ENCODE results near the gene UNC13A.

Gene UNC13A

GRCh38 chr19:17687857-17688784 lies at the start of gene UNC13A:
UNC13A (minus strand) TSS chr19:17688354; CDS start chr19:17688199, 155 bp downstream.
- peak; percentile 9 for DNase-seq (ENCODE audit: low read depth)

GRCh38 chr19:17737690-17738153 lies 49.6 kb upstream of the UNC13A start:
- DNase-seq (ENCODE audit: low read depth): no peak

- no peak for DNase-seq (ENCODE audit: low read depth)
Observed at GRCh38 chr19:17735410-17735809, 47.3 kb upstream of the UNC13A start.

GRCh38 chr19:17734146-17734545 lies 46.0 kb upstream of the UNC13A start:
- no peak for DNase-seq (ENCODE audit: low read depth)

GRCh38 chr19:17733127-17733526 lies 45.0 kb upstream of the UNC13A start:
- DNase-seq (ENCODE audit: low read depth): no peak

- DNase-seq (ENCODE audit: low read depth): no peak
Observed at GRCh38 chr19:17727843-17728242, 39.7 kb upstream of the UNC13A start.

- DNase-seq (ENCODE audit: low read depth): no peak
Observed at GRCh38 chr19:17726964-17727773, 39.0 kb upstream of the UNC13A start.

GRCh38 chr19:17726136-17726741 lies 38.1 kb upstream of the UNC13A start:
- DNase-seq (ENCODE audit: low read depth): no peak

- DNase-seq (ENCODE audit: low read depth): no peak
Observed at GRCh38 chr19:17725422-17726078, 37.4 kb upstream of the UNC13A start.

- DNase-seq (ENCODE audit: low read depth): no peak
Observed at GRCh38 chr19:17724655-17725054, 36.5 kb upstream of the UNC13A start.

GRCh38 chr19:17722655-17723240 lies 34.6 kb upstream of the UNC13A start:
- no peak for DNase-seq (ENCODE audit: low read depth)

GRCh38 chr19:17721821-17722220 lies 33.7 kb upstream of the UNC13A start:
- no peak for DNase-seq (ENCODE audit: low read depth)

GRCh38 chr19:17721111-17721628 lies 33.0 kb upstream of the UNC13A start:
- DNase-seq (ENCODE audit: low read depth): no peak

GRCh38 chr19:17720440-17720839 lies 32.3 kb upstream of the UNC13A start:
- no peak for DNase-seq (ENCODE audit: low read depth)

GRCh38 chr19:17719730-17720400 lies 31.7 kb upstream of the UNC13A start:
- no peak for DNase-seq (ENCODE audit: low read depth)

- peak; percentile 37 for DNase-seq (ENCODE audit: low read depth)
Observed at GRCh38 chr19:17718947-17719711, 31.0 kb upstream of the UNC13A start, which contains the start of gene MAP1S. MAP1S (plus strand) TSS chr19:17719480; CDS start chr19:17719503, 23 bp downstream.

- DNase-seq (ENCODE audit: low read depth): no peak
Observed at GRCh38 chr19:17718550-17718946, 30.4 kb upstream of the UNC13A start.

- DNase-seq (ENCODE audit: low read depth): no peak
Observed at GRCh38 chr19:17716309-17716929, 28.3 kb upstream of the UNC13A start.

GRCh38 chr19:17711851-17712250 lies 23.7 kb upstream of the UNC13A start:
- no peak for DNase-seq (ENCODE audit: low read depth)

All from T-helper 22 cell (primary cell).